ENCODE data around the gene RENBP.

DNA sequence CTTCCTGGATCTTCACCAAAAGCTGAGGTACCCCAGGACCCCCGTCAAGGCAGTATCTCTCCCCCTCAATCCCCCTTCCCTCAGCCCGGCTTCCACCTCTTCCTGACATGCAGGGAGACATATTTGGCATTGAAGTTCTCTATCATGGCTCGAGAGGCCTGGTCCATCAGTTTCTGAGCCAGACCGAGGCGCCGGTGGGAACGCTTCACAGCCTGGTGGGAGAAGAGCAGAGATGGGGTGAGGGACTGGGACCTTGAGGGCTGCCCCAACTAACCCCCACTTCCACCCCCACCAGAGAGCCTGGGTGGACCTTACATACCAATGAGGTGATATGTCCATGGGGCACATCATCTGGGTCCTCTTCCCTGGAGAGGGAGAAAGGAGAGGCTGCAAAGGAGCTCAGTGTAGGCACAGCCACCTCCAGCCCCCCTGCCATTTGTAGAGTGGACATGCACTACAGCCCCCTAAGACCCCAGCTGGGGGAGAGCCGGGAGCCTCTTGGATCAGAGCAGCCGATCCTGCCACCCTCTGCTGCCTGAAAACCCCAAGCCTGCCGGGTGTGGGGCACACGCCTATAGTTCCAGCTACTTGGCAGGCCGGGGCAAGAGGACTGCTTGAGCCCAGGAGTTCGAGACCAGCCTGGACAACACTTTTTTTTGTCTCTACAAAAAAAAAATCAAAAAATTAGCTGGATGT, 12.1 kb downstream of the RENBP start:
- TF ChIP-seq POLR2A (IDR thresholded peaks at IDR 0.05; ENCODE audit: low read depth, low read length) (no peak), POLR2AphosphoS5 (IDR thresholded peaks at IDR 0.05; ENCODE audit: low read depth, low read length) (no peak)

All from GM12892 (cell line).